HEK293T (cell line): Measurements from ENCODE around the gene DVL1.

ENCODE experiments used
- BHLHE40 ChIP-seq: fragments of 450-650 bp; IDR thresholded peaks from 2 replicates; pipeline ENCODE4 v1.6.1; 2016; ENCODE audit warnings: mild to moderate bottlenecking, moderate library complexity, borderline replicate concordance
- CTBP1 ChIP-seq: fragments of 450-650 bp; IDR thresholded peaks from 2 replicates; pipeline ENCODE4 v1.6.1; 2016; ENCODE audit warnings: borderline replicate concordance
- ELF4 ChIP-seq: fragments of 450-650 bp; IDR thresholded peaks from 2 replicates; pipeline ENCODE4 v1.6.1; 2017; ENCODE audit warnings: antibody characterized with exemption
- FOXA1 ChIP-seq: fragments of 450-650 bp; IDR thresholded peaks from 2 replicates; pipeline ENCODE4 v1.6.1; 2016; ENCODE audit warnings: mild to moderate bottlenecking
- FOXK2 ChIP-seq: fragments of 450-650 bp; IDR thresholded peaks from 2 replicates; pipeline ENCODE4 v1.6.1; 2016; ENCODE audit warnings: mild to moderate bottlenecking
- FOXM1 ChIP-seq: fragments of 450-650 bp; IDR thresholded peaks from 2 replicates; pipeline ENCODE4 v1.6.1; 2017; ENCODE audit warnings: mild to moderate bottlenecking, borderline replicate concordance
- HDGF ChIP-seq: fragments of 450-650 bp; IDR thresholded peaks from 2 replicates; pipeline ENCODE4 v1.6.1; 2017; ENCODE audit warnings: antibody characterized with exemption, borderline replicate concordance
- L3MBTL2 ChIP-seq: fragments of 450-650 bp; conservative IDR thresholded peaks from 2 replicates; pipeline ENCODE4 v1.6.1; 2016; ENCODE audit warnings: mild to moderate bottlenecking
- LEF1 ChIP-seq: fragments of 450-650 bp; IDR thresholded peaks from 2 replicates; pipeline ENCODE4 v1.6.1; 2017; ENCODE audit warnings: mild to moderate bottlenecking, borderline replicate concordance
- NFRKB ChIP-seq: fragments of 450-650 bp; IDR thresholded peaks from 2 replicates; pipeline ENCODE4 v1.6.1; 2016; ENCODE audit warnings: mild to moderate bottlenecking, moderate library complexity
- PKNOX1 ChIP-seq: fragments of 450-650 bp; IDR thresholded peaks from 2 replicates; pipeline ENCODE4 v1.6.1; 2016
- SUZ12 ChIP-seq: fragments of 450-650 bp; IDR thresholded peaks from 2 replicates; pipeline ENCODE4 v1.6.1; 2016; ENCODE audit warnings: mild to moderate bottlenecking

DNA sequence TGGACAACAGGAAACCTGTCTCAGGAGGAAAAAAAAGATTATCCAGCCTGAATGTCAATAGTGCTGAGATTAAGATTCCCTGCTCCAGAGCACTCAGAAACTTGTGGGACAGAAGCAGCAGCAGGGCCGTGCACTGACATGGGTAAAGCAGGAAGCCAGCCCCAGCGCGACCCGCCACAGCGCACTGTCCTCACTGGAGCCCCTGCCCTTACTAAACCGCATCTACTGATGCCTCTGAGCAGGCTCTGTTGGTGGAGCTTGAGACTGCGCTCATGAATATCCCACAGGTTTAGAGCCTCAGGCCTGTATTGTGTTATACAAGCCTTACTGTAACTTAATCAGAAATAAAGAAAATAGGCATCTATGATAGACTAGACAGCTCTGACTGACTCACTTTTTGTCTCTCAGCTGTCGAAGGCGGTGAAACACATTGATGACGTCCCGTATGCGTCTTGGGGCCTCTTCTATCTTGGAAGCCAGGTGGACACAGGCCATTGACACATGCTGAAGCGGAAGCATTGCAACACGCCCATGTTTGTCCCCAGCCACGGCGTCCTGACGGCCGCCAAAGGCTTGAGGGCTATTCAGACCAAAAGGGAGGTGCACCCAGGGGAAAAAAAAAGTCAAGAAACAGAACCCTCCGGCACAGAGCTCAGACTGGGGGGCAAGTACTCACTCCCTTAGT lies 48.8 kb upstream of the DVL1 start:
- TF ChIP-seq NFRKB, result no peak
- no peak for TF ChIP-seq FOXM1
- TF ChIP-seq L3MBTL2, result no peak
- no peak for TF ChIP-seq CTBP1
- no peak for TF ChIP-seq PKNOX1
- TF ChIP-seq FOXA1, result no peak
- TF ChIP-seq SUZ12, result no peak
- TF ChIP-seq FOXK2, result no peak
- no peak for TF ChIP-seq ELF4
- no peak for TF ChIP-seq BHLHE40
- no peak for TF ChIP-seq LEF1
- TF ChIP-seq HDGF, result no peak
